Stimulated activated CD4-positive, alpha-beta T cell treated with anti-CD3 and anti-CD28 coated beads, TNF-alpha, amount 100 ng/mL, for 48 hours (primary cell): ENCODE measurements around the gene DUS4L.

Source experiments
- DNase-seq, 3 donors: peaks; one replicate each; pipeline ENCODE4 v3.0.0-alpha.2; 2020; ENCODE audit warnings: low read depth in 3 of 3

DUS4L gene

DNA sequence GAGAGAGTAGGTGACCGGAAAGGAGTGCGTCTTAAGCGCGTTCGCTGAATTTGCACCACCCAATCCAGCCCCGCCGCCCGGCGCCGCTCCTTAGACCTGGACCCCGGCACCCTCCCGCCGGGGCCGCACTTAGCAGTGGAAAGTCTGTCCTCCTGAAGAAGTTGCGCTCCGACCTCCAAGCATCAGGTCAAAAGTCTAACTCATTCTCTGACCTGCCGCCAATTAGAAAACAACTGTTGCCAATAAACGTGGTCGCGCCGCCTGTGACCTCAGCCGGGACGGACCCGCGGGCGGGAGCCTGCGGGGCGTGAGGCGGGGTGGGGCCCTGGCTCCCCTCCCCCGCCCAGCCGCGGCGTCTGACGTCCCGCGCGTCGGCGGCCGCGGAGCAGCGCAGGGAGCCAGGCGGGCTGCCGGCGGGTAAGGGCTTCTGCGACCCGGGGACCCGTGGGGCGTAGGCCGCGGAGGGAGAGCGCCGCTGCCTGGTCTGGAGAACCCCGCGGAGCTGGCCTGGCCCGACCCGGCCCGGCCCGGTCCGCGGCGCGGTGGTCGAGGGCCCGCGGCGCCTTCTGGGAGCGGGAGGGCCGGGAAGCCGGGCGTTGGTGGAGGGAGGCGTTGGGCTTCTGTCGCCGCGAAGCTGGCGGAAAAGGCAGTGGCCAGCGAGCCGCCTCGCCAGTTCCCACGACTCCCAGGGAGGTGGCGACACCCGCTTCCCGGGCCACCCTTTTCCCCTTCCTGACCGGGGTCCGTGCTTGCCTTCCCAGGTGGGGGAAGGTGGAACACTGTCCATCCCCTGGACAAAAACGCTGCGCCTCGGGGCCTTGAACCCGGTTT, 16.3 kb downstream of the DUS4L start, which contains the start of gene BCAP29:
Gene BCAP29, plus strand, starts transcription at position 362 of the 831 bp plus-strand sequence. CDS start 527 bp downstream, outside the sequence.
- peak; percentile 37 to 58 (median 46) for DNase-seq

- DNase-seq, result no peak
These were observed 17.1 kb downstream of the DUS4L start for GRCh38 chr7:107580716-107581383.

DNA sequence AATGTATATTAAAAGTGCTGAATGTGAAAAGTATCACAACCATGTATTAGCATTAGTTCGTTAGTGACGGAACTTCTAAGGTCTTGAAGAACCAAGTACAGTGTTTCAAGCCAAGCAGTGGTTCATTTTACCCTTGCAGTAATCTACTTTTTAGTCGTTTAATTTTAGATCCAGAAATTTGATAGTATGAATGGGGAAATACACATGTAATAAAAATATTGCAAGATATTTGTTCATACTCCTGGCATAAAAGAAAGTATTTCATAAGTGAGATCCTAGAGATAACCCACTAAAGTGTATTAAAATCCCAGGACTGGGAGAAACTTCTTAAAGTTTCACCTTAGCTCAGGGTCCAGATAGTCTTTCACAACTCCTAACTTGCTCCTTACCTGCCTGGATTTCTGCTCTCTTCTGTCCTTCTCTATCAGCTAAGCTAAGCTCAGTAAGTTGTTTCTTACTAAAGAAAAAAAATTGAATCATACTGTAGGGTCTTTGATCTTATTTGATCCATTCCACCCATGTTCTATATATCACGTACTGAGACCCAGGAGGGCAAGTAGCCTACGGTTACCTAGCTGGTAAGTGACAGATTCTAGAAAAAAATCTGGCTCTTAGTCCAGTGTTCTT, 17.7 kb downstream of the DUS4L start:
- DNase-seq, result no peak

GRCh38 chr7:107582875-107583274, 19.1 kb downstream of the DUS4L start:
- DNase-seq, result no peak

DNA sequence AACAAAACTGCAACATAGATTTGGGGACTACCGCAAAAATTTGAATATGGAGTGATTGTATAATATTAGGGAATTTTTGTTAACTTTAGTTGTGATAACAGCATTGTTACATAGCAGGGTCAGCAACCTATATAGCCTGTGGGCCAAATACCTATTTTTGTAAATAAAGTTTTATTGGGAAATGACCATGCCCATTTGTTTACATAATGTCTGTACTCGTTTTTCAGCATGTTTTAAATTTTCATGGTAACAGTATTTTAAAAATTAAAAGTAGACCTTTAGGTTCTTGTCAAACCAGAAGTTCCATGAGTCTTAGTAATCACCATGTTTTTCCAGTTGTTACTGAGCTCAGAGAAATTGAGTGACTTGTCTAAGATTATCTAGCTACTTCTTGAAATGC, 20.9 kb downstream of the DUS4L start:
- no peak for DNase-seq

GRCh38 chr7:107588529-107589130, 24.9 kb downstream of the DUS4L start:
- DNase-seq, result no peak

GRCh38 chr7:107591421-107591820, 27.6 kb downstream of the DUS4L start:
- DNase-seq, result no peak

DNA sequence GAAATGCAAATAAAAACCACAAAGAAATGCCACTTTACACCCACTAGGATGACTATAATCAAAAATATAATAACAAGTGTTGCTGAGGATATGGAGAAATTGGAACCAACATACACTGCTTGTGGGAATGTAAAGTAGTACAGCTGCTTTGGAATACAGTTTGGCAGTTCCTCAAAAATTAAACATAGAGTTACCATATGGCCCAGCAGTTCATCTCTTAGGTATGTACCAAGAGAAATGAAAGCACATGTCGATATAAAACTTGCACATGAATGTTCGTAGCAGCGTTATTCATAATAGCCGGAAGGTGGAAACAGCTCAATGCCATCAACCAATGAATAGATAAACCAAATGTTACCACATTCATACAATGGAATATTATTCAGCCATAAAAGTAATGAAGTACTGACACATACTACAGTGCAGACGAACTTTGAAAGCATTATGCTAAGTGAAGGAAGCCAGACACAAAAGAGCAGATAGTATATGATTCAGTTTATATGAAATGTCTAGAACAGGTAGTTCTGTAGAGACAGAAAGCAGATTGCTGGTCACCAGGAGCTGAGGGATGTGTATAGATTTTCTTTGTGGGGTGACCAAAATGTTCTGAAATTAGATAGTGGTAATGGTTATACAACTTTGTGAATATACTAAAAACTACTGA, 28.7 kb downstream of the DUS4L start:
- no peak for DNase-seq

GRCh38 chr7:107593025-107593410, 29.2 kb downstream of the DUS4L start:
- DNase-seq, result no peak

DNA sequence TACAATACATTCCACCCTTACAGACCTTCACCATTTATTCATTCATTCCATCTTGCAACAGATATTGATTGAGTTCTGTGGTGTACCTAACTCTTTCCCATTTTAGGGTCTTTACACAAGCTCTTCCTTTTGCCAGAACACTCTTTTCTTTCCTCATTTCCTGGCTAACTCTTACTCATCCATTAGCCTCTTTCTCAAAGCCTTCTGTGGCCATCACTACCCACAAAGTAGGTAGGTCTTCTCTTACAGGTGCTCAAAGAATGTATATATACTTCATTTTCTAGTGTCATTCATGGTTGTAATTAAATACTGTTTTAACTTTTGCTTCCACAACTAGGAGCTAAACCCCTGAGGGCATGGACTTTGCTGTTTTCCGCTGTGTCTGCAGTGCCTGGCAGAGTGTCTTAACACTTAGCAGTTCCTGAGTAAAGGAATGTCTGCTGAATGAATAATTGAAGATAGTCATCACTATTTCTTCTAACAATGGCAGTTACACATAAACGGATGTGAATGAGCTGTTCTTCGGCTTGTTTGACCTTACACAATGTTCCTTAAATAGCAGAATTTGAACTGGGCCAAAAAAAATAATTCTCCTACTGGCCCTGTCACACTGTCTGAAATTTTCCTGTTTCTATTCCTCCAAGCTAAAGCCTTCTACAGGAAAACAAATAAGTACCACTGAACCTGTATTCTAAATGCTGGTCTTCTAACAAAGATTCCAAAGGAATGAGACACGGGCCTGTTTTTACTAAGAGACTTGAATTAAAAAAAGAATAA, 31.4 kb downstream of the DUS4L start:
- DNase-seq, result no peak

- no peak for DNase-seq
These were observed 33.3 kb downstream of the DUS4L start for GRCh38 chr7:107596881-107597581.

DNA sequence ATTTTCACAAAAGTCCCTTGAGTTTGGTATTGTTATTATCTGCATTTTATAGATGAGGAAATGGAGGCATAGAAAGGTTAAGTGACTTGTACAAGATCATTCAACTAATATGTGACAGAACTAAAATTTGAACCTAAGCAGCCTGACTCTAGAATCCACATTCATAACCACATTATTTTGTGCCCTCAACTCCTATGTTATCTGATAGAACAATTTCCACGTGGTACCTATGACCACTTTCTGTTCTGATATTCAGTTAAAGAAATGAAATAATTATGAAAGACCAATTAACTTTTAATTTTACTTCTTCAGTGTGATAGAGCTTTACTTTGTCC, 33.8 kb downstream of the DUS4L start:
- no peak for DNase-seq

DNA sequence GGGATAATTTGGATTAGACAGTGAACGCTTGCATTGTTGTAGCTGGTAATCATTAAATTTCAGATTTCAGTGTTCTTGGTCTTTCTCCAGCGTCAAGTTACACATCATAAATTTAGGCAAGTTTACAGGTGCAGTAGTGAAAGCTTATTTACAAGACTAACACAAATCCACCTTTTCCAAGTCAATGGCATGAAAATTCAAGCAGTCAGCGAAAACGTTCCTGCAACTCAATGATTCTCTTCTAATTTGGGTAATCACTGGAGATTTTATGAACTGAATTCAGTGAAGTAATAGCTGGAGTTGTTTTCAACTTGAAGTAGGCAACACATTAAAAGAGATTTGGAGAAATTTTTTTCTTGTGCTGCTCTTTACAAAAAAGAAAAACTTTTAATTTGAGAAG, 34.2 kb downstream of the DUS4L start:
- DNase-seq, result no peak

- no peak for DNase-seq
These were observed 35.5 kb downstream of the DUS4L start for GRCh38 chr7:107599262-107599661.

- DNase-seq, result no peak
These were observed 37.0 kb downstream of the DUS4L start for GRCh38 chr7:107600816-107601215.

- DNase-seq, result no peak
These were observed 41.5 kb downstream of the DUS4L start for GRCh38 chr7:107605218-107605815.

DNA sequence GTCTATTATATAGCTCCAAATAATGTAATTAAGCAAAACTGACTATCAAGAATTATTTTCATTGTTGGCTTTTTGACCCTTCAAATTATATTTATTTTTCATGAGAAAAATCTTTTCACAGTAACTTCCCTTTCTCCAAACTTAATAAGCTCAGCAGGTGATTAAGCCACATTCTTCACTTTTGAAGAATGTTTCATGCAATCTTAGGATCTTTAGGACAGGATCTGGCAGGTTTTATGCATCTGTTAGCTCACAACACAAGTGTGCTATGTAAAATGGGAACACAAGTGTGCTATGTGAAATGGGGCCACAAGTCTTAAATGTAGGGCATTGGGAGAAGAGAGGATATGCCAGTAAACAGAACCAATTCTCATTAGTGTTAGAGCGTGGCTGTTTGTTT, 42.5 kb downstream of the DUS4L start:
- no peak for DNase-seq

GRCh38 chr7:107609811-107610261, 46.1 kb downstream of the DUS4L start:
- no peak for DNase-seq

- DNase-seq, result no peak
These were observed 46.6 kb downstream of the DUS4L start for GRCh38 chr7:107610323-107610722.

- DNase-seq, result no peak
These were observed 49.7 kb downstream of the DUS4L start for GRCh38 chr7:107613439-107613838.
